Testis (tissue), 2 donors: ENCODE data around the gene ANKRD49.

Experiments used
- POLR2A ChIP-seq: fragments of 450-650 bp; IDR thresholded peaks from one replicate; pipeline ENCODE4 v1.6.1; 2017; ENCODE audit warnings: antibody characterized with exemption, mild to moderate bottlenecking, moderate library complexity
- TF ChIP-seq, protein P1 (sequence below), 3 experiments: fragments of 450-650 bp in 2 of 3; fragments of 200-600 bp in 1 of 3; sonication (generic) in 1 of 3; IDR thresholded peaks; one replicate each; pipeline ENCODE4 v1.5.1; 2016 to 2019; ENCODE audit warnings: antibody characterized with exemption in 3 of 3, mild to moderate bottlenecking in 2 of 3, moderate library complexity in 1 of 3

DNA sequence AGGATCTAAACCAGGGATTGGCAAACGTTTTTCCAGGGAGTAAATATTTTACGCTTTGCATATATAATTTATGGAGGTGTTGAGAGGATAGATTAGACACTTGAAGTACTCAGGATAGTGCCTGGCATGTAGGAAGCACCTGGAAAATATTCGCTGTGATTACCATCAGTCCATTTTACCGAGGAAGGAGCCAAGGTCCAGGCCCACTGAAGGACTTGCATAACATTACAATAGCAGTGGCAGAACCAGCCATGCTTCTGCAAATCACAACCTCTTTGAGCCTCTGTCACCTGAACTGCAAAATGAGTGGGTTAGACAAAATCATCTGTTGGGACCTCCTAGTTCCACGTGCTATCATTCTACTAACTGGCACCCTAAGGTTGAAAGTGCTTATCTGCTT lies 55.4 kb downstream of the ANKRD49 start:
- TF ChIP-seq, protein P1, sequence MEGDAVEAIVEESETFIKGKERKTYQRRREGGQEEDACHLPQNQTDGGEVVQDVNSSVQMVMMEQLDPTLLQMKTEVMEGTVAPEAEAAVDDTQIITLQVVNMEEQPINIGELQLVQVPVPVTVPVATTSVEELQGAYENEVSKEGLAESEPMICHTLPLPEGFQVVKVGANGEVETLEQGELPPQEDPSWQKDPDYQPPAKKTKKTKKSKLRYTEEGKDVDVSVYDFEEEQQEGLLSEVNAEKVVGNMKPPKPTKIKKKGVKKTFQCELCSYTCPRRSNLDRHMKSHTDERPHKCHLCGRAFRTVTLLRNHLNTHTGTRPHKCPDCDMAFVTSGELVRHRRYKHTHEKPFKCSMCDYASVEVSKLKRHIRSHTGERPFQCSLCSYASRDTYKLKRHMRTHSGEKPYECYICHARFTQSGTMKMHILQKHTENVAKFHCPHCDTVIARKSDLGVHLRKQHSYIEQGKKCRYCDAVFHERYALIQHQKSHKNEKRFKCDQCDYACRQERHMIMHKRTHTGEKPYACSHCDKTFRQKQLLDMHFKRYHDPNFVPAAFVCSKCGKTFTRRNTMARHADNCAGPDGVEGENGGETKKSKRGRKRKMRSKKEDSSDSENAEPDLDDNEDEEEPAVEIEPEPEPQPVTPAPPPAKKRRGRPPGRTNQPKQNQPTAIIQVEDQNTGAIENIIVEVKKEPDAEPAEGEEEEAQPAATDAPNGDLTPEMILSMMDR (IDR thresholded peaks at IDR 0.05) = no peak
- TF ChIP-seq POLR2A = no peak
